Posterior cingulate gyrus (tissue), 11 donors: ENCODE data around the gene GLOD4.
"Not testable (repeated sequence)": the region's sequence is repeated elsewhere in the genome, so short reads cannot be mapped to it uniquely, and the experiment has no call there.

ENCODE experiments used
- DNase-seq, 10 donors: peaks; one replicate each; pipeline versions ENCODE4 v3.0.0 to v3.0.0-alpha.2; 2020 to 2021; ENCODE audit warnings: mixed read lengths in 3 of 10
- intact Hi-C: fragments of 100-400 bp; cut with DNase I; formaldehyde crosslinking; loops from one replicate; pipeline ENCODE4 v1.15.1; 2023

The GLOD4 gene, protein sequence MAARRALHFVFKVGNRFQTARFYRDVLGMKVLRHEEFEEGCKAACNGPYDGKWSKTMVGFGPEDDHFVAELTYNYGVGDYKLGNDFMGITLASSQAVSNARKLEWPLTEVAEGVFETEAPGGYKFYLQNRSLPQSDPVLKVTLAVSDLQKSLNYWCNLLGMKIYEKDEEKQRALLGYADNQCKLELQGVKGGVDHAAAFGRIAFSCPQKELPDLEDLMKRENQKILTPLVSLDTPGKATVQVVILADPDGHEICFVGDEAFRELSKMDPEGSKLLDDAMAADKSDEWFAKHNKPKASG

DNA sequence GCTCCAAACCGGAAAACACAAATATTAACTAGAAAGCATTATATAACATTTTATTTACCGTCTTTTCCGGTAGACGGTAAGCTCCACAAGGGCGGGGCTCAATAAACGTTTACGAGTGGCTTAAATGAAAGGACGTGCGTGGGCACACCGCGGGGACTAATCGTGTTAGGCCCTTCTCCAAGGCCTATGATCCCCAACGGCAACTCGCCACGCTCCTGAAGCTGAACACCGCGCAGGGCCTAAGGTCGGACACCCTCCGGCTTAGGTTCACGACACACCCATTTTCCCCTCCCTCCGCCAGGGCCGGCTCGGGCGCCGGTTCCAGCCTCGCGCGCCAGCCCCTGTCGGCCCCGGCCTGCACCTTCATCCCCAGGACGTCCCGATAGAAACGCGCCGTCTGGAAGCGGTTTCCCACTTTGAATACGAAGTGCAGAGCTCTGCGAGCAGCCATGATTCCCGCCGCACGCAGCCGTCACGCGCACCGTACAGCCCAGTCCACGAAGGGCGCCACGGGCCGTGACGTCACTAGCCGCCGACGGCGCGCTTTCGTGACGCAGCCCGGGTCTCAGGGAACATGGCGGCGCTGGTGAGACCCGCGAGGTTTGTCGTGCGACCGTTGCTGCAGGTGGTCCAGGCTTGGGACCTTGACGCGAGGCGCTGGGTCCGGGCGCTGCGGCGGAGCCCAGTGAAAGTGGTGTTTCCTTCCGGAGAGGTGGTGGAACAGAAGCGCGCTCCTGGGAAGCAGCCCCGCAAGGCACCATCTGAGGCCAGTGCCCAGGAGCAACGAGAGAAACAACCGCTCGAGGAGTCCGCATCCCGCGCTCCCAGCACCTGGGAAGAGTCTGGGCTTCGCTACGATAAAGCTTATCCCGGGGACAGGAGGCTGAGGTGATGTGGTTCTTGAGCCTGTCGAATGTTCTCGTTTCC, at the start of gene GLOD4, which contains the start of gene MRM3:
GLOD4 (minus strand) TSS at position 476 of the 927 bp plus-strand sequence; CDS start at position 451, 25 bp downstream.
MRM3 (plus strand) TSS at position 549 of the 927 bp plus-strand sequence; CDS start at position 575, 26 bp downstream.
- intact Hi-C loops: no loop called here

DNA sequence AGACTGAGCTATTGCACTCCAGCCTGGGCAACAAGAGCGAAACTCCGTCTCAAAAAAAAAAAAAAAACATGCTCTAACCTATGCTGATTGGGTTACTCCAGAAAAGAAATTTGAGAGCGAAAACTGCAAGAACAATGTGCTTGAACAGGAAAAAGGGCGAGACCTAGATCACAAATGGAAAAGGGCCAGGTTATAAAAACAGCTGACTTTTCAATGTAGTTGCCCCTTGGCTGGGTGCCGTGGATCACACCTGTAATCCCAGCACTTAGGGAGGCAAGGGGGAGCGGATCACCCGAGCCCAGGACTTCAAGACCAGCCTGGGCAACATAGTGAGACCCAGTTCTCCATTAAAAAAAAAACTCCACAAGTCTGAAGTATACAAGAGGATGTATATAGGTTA, 48.9 kb upstream of the GLOD4 start:
- DNase-seq: no peak
- intact Hi-C loops: no loop called here

More for the DNA sequence above, at the start of gene GLOD4, which contains the start of gene MRM3:
- peak; percentile 87 to 99 (median 93) for DNase-seq

DNA sequence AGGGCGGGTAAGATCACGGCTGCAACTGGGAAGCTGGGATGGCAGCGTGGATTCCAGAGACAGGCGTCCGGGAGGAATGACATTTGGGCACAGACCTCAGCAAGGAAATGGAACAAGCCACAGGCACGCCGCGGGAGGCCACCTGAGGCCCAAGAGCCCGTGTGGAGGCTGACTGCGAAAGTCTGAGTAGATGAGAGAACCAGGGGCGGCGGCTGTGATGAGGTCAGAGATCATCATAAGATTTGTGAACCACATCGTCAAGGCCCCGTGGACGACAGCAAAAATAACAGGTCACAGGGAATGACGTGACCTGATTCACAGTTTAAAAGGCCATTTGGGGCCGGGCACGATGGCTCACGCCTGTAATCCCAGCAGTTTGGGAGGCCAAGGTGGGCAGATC, 48.3 kb upstream of the GLOD4 start:
- peak in 1 of 10 donors; percentile 43 for DNase-seq
- intact Hi-C loops: no loop called here

DNA sequence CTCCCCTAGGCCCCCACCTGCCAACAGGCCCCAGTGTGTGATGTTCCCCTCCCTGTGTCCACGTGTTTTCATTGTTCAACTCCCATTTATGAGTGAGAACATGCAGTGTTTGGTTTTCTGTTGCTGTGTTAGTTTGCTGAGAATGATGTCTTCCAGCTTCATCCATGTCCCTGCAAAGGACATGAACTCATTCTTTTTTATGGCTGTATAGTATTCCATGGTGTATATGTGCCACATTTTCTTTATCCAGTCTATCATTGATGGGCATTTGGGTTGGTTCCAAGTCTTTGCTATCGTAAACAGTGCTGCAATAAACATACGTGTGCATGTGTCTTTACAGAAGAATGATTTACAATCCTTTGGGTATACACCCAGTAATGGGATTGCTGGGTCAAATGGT, 47.5 kb upstream of the GLOD4 start:
- intact Hi-C loops, DNase-seq: not testable (repeated sequence)

DNA sequence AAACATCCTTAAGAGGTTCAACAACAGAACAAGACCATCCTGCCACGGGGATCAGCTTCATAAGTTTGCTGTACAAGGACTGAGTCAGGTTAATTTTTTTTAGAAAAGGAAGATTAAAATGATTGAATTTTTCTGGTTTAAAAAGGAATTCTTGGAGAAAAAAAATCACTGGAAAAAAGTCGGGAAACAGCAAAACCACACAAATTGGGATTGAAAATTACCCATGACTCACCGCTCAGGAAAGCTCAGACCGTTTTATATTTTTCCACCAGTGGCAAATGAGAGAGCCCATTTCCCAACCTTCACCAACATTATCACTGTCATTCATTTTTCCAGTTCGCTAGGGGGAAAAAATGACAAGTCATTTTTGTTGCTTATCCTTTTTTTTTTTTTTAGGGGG, 46.7 kb upstream of the GLOD4 start:
- intact Hi-C loops: no loop called here
- DNase-seq: no peak

DNA sequence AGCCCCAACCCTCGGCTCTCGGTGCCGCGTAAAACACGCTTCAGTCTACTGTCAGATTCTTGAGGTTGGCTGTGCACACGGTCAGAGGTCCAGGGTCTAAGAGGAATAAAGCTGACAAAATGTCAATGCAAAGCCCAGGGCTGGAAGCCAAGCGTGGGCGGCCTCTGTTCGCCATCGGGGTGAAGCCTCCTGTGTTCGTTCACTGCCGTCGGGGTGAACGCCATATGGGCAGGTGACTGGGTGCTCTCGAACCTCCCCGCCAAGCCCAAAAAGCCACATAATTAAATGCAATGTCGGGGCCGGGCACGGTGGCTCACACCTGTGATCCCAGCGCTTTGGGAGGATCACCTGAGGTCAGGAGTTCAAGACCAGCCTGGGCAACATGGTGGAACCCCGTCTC, 44.7 kb upstream of the GLOD4 start:
- intact Hi-C loops: no loop called here
- DNase-seq: peak in 1 of 10 donors; percentile 56

DNA sequence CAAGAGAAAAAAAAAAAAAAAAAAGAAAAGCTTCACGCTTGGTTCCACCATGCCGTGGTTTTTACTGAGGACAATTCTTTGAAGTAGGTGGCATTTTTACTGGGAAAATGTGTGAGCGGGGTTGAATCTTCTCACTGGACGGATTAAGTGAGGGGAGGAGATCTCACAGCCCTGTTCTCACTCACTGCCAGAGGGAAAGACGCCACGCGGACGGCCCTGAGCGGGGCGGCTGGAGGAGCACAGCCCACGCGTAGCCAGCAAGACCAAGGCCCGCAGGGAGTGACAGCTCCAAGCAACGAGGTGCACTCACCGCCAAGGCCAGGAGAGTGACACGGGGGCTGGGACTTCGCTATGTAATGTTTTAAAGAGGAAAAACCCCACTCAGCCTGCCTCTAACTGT, 43.1 kb upstream of the GLOD4 start:
- no peak for DNase-seq
- intact Hi-C loops: no loop called here

DNA sequence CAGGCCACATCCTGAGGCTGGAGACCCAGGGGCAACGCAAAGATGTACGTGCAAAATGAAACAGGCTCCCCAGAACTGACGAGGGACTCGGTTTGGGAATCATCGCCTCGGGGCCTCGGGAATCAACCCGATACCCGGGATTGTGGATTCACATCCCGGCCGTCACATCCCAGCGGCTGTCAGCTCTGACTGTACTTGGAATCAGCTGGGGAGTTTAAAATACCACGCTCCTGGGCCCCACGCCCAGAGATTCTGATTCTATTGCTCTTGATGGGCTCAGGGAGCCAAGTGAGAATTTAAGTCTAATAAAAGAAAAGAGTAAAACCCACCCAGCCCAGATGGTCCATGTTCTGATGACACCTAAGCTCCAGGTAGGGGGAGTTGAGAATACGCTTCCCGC, 42.3 kb upstream of the GLOD4 start:
- intact Hi-C loops: no loop called here
- peak in 4 of 10 donors; percentile 11 to 89 (median 67) for DNase-seq

DNA sequence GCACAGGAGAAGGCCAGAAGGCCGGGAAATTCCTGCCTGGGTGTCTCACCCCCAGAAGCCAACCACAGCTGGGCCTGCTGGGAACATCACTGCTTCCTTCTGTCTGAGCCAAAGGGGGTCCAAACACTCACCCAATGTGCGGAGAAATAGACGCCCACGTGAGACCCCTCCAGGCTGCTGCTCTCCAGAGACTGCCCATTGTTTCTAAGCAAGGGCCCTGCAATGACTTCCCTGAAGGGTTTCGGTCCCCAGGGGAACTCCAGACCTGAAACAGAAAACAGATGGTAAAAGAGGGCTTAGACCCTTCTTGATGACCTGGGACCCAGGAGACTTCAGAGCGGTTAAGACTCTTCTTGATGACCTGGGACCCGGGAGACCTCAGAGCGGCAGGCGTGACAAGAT, 41.4 kb upstream of the GLOD4 start:
- intact Hi-C loops: no loop called here
- no peak for DNase-seq

DNA sequence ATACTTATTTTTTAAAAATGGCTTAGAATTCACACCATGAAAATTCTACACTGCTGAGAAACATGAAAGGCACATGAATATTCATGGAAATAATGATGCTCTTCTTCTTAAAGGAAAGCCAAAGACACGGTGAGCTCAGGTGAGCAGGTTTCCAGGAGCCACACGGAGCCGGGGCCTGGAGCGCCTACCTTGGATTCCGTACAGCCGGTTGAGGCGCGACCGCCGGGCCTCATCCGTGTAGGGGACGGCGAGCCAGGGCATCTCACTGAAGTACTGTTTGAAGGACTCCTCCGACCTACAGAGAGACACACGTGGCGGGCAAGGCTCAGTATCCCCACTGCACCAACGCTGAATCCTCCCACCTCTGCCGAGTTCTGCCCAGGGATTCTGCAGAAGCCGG, 37.2 kb upstream of the GLOD4 start:
- intact Hi-C loops: no loop called here
- DNase-seq: no peak

DNA sequence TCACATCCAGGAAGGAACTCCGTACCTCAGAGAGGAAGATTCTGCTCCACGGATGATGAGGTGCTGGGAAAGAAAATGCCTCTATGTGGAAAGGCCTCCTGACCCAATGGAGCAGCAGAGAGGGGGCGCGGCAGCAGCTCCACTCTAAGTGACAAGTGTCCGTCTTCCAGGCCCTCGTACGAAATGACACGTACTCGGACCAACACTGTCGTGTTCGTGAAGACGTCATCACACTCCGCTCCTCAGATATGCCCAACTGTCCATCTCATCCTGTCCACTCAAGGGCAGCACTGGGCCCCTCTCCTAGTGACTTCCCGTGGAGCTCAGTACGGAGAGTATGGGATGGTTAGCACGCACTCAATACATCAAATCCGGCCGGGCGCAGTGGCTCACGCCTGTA, 32.3 kb upstream of the GLOD4 start:
- DNase-seq: no peak
- intact Hi-C loops: no loop called here

DNA sequence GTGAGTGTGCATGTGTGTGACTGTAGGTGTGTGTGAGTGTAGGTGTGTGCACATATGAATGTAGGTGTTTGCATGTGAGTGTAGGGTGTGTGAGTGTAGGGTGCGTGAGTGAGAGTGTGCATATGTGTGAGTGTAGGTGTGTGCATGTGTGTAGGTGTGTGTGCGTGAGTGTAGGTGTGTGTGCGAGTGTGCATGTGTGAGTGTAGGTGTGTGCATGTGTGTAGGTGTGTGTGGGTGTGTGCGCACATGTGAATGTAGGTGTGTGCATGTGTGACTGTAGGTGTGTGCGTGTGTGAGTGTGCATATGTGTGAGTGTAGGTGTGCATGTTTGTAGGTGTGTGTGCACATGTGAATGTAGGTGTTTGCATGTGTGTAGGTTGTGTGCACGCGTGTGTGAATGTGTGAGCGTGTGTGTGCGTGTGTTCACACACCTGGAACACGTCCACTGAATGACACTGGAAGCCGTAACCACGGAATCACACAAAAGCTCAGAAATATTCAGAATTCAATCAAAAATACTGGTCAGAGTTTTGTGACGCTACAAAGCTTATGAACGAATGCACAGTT, 30.6 kb upstream of the GLOD4 start:
- no peak for DNase-seq
- intact Hi-C loops: no loop called here

DNA sequence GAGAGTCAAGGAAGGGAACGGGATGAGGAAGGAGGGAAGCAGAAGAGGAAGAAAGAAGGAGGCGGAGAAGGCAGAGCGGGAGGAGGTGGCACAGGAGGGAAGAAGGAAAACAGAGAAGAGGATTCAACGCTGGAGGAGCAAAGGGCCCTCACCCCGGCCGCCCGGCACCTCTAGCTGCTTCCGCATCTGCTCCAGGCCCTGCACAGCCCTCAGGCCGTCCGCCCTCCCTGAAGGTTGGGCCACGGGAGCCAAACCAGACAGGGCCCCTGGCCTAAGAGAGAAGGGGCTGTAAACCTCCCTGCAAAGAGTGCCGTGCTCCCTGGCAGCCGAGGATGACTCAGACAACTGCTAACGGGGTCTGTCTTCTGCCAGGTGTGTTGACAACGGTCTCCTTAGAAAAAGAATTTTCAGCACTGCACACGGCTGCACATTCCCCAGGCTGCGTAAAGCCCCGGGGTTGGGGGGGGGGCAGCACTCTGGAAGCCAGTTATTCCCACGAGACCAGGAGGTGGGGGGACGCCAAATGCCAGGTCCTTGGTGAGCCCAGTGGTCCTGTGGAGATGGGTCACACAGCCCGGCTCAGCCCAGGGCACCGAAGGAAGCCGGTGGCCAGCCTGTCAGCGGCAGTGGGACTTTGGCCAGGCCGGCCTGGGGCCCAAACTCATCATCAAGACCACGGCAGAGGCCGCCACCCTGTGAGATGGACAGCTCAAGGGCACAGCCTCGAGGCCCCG, 29.1 kb upstream of the GLOD4 start:
- intact Hi-C loops: no loop called here
- DNase-seq: no peak

DNA sequence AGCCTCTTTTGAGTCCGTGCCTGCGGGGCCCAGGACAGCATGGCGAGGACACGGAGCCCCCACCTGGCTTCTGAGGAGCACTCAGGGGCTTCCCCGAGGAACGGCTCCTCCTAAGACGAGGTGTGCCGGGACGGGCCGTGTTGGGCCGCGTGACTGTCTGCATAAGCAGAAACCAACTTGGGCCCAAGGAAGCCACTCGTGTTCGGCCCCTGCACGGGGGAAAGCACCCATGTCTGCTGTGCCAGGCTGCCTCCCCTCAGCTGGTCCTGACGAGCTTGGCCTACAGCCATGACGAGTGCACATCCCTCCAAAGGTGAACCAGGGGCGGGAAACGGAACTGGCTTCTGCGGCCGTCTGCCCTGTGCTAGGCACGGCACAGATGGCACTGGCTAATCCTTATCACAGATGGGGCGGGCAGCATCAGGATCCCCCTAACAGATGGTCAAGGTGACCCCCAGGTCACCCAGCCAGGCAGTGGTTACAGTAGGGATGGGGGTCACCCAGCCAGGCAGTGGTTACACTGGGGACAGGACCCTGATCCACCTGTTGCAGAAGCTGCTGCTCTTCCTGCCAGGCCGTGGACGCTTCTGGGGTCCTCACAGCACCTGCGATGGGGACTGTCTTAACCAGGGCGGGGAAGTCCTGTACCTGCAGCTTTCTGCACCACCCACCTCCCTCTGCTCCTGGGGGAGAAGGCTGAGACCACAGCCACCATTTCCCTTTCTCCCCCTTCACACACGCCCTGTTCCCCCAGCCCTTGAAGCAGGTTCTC, 25.6 kb upstream of the GLOD4 start:
- intact Hi-C loops: no loop called here
- peak in 2 of 10 donors; percentile 67 to 71 for DNase-seq

DNA sequence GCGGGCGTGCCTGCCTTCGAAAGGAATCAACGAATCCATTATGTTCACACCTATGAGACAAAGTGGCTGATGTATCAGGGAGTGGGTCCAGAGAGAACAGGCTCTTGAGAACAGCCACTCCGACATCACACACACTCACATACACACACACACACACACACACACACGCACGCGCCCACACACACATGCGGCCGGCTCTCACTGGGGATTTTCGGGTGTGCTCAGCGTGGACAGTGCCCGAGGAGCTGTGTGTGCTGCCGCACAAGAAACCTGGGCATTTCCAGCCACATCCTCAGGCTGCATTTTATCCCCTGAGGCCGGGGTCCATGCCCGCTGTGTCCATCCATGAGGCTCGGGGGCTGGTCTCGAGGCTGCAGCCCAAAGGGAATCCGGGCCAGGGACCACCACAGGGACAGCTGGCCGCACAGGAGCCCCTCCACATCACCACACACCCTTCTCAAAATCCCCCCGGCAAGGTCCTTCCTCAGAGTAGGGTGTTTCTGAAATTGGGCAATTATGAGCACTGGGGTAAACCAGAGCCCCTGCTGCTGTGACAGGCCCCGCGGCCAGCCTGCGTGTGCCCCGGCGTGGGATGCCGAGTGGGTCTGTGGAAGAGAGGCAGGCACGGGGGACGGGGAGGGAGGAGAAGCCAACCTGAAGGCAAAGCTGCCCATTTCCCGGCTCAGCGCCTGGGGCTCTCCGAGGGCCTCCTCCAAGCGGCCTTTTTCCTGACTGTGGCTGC, 24.9 kb upstream of the GLOD4 start:
- intact Hi-C loops: no loop called here
- DNase-seq: peak in 2 of 10 donors; percentile 70 to 73

DNA sequence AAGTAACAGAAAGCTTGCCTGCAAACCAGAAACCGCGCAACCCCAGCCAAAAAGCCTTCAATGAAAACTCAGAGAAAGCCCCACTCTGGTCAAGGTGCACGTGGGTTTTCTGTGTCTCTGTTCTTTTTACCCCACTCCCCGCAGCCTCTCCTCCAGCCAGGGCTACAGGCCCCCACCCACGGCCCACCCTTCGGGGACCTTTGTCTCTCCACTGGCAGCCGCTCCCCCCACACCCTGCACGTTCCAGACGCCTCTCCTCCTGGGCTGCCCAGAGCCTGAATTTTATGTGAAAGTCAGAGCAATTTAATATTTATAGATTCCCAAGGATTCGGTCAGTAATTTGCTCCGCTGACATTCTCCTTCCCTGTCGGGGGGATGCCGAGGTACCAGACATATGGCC, 24.3 kb upstream of the GLOD4 start:
- DNase-seq: no peak
- intact Hi-C loops: no loop called here

DNA sequence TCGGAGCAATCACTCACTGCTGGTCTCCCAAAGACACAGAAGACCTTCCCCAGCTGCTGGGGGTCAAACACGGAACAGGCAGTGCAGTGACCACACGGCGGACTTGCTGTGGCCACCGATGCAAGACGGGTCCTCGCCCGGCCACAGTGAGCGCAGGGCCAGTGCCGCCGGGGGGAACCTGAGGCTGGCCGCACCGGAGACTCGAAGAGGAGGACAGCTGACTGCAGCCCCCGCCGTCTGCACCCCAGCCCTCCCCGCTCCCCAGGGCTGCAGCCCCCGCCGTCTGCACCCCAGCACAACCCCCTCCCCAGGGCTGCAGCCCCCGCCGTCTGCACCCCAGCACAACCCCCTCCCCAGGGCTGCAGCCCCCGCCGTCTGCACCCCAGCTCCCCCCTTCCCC, 23.8 kb upstream of the GLOD4 start:
- peak in 1 of 10 donors; percentile 67 for DNase-seq
- intact Hi-C loops: not testable (repeated sequence)

DNA sequence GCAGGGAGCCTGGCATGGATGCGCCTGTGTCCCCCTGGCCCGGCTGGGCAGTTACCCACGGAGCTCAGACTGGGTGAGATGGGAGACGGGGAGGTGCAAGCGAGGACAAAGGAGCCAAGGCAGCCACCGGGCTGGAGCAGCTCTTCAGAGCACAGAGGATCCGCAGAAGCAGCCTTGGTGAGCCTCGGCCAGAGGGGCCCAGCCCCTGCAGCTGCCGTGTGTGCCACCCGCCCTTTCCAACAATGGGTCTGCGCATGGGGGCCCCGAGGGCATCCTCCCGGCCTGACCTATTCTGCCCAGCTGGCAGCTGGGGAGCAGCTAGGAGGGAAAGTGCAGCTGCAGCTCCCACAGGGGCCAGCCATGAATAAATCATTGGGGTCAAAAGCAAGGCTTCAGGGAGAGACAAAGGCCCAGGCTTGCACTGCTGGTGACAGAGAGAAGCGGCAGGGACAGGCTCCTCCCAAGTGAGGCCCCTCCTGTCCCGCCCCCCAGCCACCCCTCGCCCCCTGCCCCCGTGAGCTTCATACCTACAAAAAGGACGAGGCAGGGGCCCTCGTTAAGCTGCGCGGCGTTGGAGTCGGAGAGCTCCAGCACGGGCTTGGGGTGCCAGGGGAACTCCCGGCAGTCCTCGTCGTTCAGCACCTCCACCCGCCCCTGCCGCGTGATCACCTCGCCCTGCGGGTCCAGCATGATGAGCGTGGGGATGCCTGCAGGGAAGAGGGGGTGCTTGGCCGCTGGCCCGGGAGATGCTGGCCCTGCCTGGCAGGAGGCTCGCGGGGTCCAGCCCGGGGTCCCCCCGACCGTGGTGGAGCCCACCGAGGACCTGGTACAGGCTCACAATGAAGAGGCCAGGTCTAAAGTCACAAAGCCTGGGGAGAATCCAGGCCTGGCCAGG, 22.7 kb upstream of the GLOD4 start:
- peak in 4 of 10 donors; percentile 19 to 91 (median 60) for DNase-seq
- intact Hi-C loops: no loop called here
